Astrocyte of the spinal cord (primary cell): ENCODE data around the gene GAR1.
A peak's percentile ranks its signal among the peaks of the same experiment; 100 is the strongest.

Source experiments
- DNase-seq: peaks from one replicate; pipeline ENCODE4 v3.0.0; 2011; ENCODE audit warnings: low read depth, low spot score
- H3K4me3 ChIP-seq: 2 replicates; pipeline ENCODE4 v1.5.1; 2011; ENCODE audit warnings: low read depth, mild to moderate bottlenecking, low read length, moderate library complexity
- CTCF ChIP-seq: IDR thresholded peaks from 2 replicates; pipeline ENCODE4 v1.5.1; 2012; ENCODE audit warnings: low read depth, mild to moderate bottlenecking, low read length, inconsistent platforms
- in situ Hi-C: cut with HindIII; loops from 2 replicates; pipeline ENCODE4 v1.10.0; 2017; ENCODE audit warnings: low sequenced_read_pairs

The GAR1 gene

GRCh38 chr4:109816894-109817293 is 1.3 kb downstream of the GAR1 start:
- no peak for DNase-seq
- peak overlapping the region; percentile 92 for H3K4me3 ChIP-seq
- TF ChIP-seq CTCF: no peak
- in situ Hi-C loops: no loop called here

GRCh38 chr4:109818268-109818667 is 2.7 kb downstream of the GAR1 start:
- no peak for DNase-seq
- TF ChIP-seq CTCF: no peak
- in situ Hi-C loops: no loop called here
- no peak overlapping the region for H3K4me3 ChIP-seq

- no peak overlapping the region for H3K4me3 ChIP-seq
- in situ Hi-C loops: no loop called here
- DNase-seq: peak; percentile 9
- TF ChIP-seq CTCF: no peak
Observed at GRCh38 chr4:109820563-109820962, 5.0 kb downstream of the GAR1 start.

GRCh38 chr4:109821185-109821584 is 5.6 kb downstream of the GAR1 start:
- in situ Hi-C loops: no loop called here
- no peak for DNase-seq
- H3K4me3 ChIP-seq: no peak overlapping the region
- TF ChIP-seq CTCF: no peak

- peak; percentile 54 for TF ChIP-seq CTCF
- peak; percentile 39 for DNase-seq
- H3K4me3 ChIP-seq: no peak overlapping the region
- in situ Hi-C loops: no loop called here
Observed at GRCh38 chr4:109826719-109827118, 11.2 kb downstream of the GAR1 start.

DNA sequence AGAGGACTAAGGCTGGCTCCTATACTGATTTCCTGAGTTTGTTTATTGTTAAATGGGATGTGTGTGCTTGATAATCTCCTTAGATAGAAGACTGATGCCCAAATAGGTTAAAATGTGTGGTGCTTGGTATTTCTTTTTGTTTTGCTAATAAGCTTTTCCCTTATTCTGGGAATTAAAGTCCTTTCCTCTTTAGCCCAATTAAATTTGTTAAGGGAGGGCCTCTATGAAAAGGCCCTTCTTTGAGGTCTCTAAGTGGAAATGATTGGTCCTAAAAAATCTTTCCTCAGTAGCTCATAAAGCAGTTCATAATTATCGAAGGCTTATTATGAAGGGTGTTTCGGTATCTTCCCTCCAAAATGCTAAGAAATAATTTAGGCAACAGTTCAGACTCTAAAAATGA is 12.1 kb downstream of the GAR1 start, which contains the start of gene RRH:
Gene RRH, plus strand, starts transcription at position 301 of the 400 bp plus-strand sequence. Its CDS starts 56 bp downstream, at position 357.
- TF ChIP-seq CTCF: no peak
- no peak for DNase-seq
- in situ Hi-C loops: no loop called here
- H3K4me3 ChIP-seq: no peak within 1 kb of the TSS

DNA sequence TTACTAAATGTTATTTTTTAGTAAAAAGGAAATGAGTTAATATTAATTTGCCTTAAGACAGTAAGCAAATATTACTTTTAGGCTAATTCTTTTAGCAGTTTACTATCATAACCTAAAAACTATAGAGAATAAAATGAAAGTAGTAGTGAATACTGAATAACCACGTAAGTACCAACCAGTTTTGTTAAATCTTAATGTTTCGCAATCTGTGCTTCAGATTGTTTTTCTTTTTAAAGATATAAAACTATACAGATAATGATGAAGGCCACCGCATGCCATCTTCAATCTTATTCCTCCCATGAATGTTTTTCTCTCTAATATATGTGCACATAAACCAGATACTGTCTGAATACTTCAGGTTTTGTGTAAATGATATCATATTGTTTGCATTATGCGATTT is 18.2 kb downstream of the GAR1 start:
- no peak overlapping the region for H3K4me3 ChIP-seq
- in situ Hi-C loops: no loop called here
- DNase-seq: no peak
- TF ChIP-seq CTCF: no peak
